Measurements from ENCODE around the gene LTB4R2. TPM values are rescaled to one million over a fixed set of nuclear protein-coding genes. Genes with fewer than 3 reads are reported as not detected.
A peak's percentile ranks its signal among the peaks of the same experiment; 100 is the strongest.

LTB4R2 gene
- total RNA-seq, 4 donors from 2014 or later: 2.4 to 5.0 (median 3.4) TPM

- peaks cover 95% of the 10 kb centered on the region for H3K27me3 ChIP-seq
- peaks cover 0 to 60% (median 21%) of the 10 kb centered on the region in 3 donors for H3K4me1 ChIP-seq
- H3K36me3 ChIP-seq: peaks cover 0 to 8% of the 10 kb centered on the region in 2 donors
- TF ChIP-seq POLR2AphosphoS5 (IDR thresholded peaks at IDR 0.05) (peak; percentile 17), CTCF (IDR thresholded peaks at IDR 0.05) (no peak), POLR2A (IDR thresholded peaks at IDR 0.05) (peak in 1 of 2 donors; percentile 13), EP300 (IDR thresholded peaks at IDR 0.05) (no peak)
- ATAC-seq: peak; percentile 17
- H3K9me3 ChIP-seq: no peaks in the 10 kb centered on the region
- H3K27ac ChIP-seq: peak within 1 kb of the TSS in 3 of 4 donors; percentile 67 to 77 (median 70)
- WGBS, 2 donors (ENCODE audit: low coverage in 1 of 2): 0% methylated on average over 4 to 9 of the region's 65 CpGs
- H3K4me3 ChIP-seq: peak within 1 kb of the TSS; percentile 23 to 53
Observed at GRCh38 chr14:24334431-24335291, 24.7 kb downstream of the LTB4R2 start, which contains the start of gene ADCY4. Gene ADCY4 (minus strand): TSS chr14:24335071. CDS start chr14:24334652, 419 bp downstream.

- Histone ChIP-seq H3K4me3 (peak overlapping the region in 1 of 2 donors; percentile 53), H3K36me3 (peaks cover 0 to 8% of the 10 kb centered on the region in 2 donors), H3K4me1 (peaks cover 0 to 64% (median 21%) of the 10 kb centered on the region in 3 donors), H3K27me3 (peaks cover 91% of the 10 kb centered on the region), H3K9me3 (no peaks in the 10 kb centered on the region), H3K27ac (peak overlapping the region in 3 of 4 donors; percentile 67 to 77 (median 70))
- TF ChIP-seq POLR2AphosphoS5 (IDR thresholded peaks at IDR 0.05) (no peak), EP300 (IDR thresholded peaks at IDR 0.05) (no peak)
- 60 to 67% methylated on average over 1 to 4 of the region's 12 CpGs for WGBS, 2 donors (ENCODE audit: low coverage in 1 of 2)
- ATAC-seq: no peak
Observed at GRCh38 chr14:24335461-24336171, 25.7 kb downstream of the LTB4R2 start.

- no peak overlapping the region for H3K4me3 ChIP-seq
- peaks cover 0 to 8% of the 10 kb centered on the region in 2 donors for H3K36me3 ChIP-seq
- peaks cover 77% of the 10 kb centered on the region for H3K27me3 ChIP-seq
- peaks cover 0 to 57% (median 21%) of the 10 kb centered on the region in 3 donors for H3K4me1 ChIP-seq
- 80 to 100% methylated on average over 2 of the region's 7 CpGs for WGBS, 2 donors (ENCODE audit: low coverage in 1 of 2)
- TF ChIP-seq CTCF (IDR thresholded peaks at IDR 0.05): no peak
- no peak for TF ChIP-seq POLR2A (IDR thresholded peaks at IDR 0.05)
- TF ChIP-seq EP300 (IDR thresholded peaks at IDR 0.05): no peak
- TF ChIP-seq POLR2AphosphoS5 (IDR thresholded peaks at IDR 0.05): no peak
- no peak overlapping the region for H3K27ac ChIP-seq
- ATAC-seq: no peak
- H3K9me3 ChIP-seq: no peaks in the 10 kb centered on the region
Observed at GRCh38 chr14:24337144-24337823, 27.3 kb downstream of the LTB4R2 start.

- no peak for ATAC-seq
- no peaks in the 10 kb centered on the region for H3K9me3 ChIP-seq
- H3K36me3 ChIP-seq: peaks cover 0 to 8% of the 10 kb centered on the region in 2 donors
- no peak overlapping the region for H3K27ac ChIP-seq
- no peak overlapping the region for H3K4me3 ChIP-seq
- WGBS, 2 donors (ENCODE audit: low coverage in 1 of 2): 83 to 100% methylated on average over 2 of the region's 8 CpGs
- H3K27me3 ChIP-seq: peaks cover 72% of the 10 kb centered on the region
- H3K4me1 ChIP-seq: peaks cover 0 to 52% (median 15%) of the 10 kb centered on the region in 3 donors
- no peak for TF ChIP-seq POLR2AphosphoS5 (IDR thresholded peaks at IDR 0.05)
- TF ChIP-seq CTCF (IDR thresholded peaks at IDR 0.05): no peak
- no peak for TF ChIP-seq EP300 (IDR thresholded peaks at IDR 0.05)
- no peak for TF ChIP-seq POLR2A (IDR thresholded peaks at IDR 0.05)
Observed at GRCh38 chr14:24337824-24338175, 27.9 kb downstream of the LTB4R2 start.

- H3K27me3 ChIP-seq: peaks cover 61% of the 10 kb centered on the region
- H3K9me3 ChIP-seq: no peaks in the 10 kb centered on the region
- TF ChIP-seq POLR2A (IDR thresholded peaks at IDR 0.05): no peak
- TF ChIP-seq CTCF (IDR thresholded peaks at IDR 0.05): no peak
- TF ChIP-seq POLR2AphosphoS5 (IDR thresholded peaks at IDR 0.05): no peak
- TF ChIP-seq EP300 (IDR thresholded peaks at IDR 0.05): no peak
- peak overlapping the region in 1 of 2 donors; percentile 51 for H3K4me3 ChIP-seq
- peaks cover 0 to 41% (median 15%) of the 10 kb centered on the region in 3 donors for H3K4me1 ChIP-seq
- no peak for ATAC-seq
- peak overlapping the region in 1 of 4 donors; percentile 24 for H3K27ac ChIP-seq
- WGBS, 2 donors (ENCODE audit: low coverage in 1 of 2): 68 to 90% methylated on average over 4 to 7 of the region's 14 CpGs
- peaks cover 0 to 8% of the 10 kb centered on the region in 2 donors for H3K36me3 ChIP-seq
Observed at GRCh38 chr14:24338843-24339242, 28.9 kb downstream of the LTB4R2 start.

Measured in gastroesophageal sphincter (tissue), 4 donors.